Right lobe of liver (tissue), 6 donors: Measurements from ENCODE around the gene KCNC1. TPM values are rescaled to one million over a fixed set of nuclear protein-coding genes. Genes with fewer than 3 reads are reported as not detected.

Experiments
- ATAC-seq, 4 donors: fragments of 200-7000 bp; cut with Tn5 transposase; one replicate each; pipeline ENCODE4 v1.9.1; 2020; ENCODE audit warnings: mild to moderate bottlenecking in 4 of 4, moderate library complexity in 4 of 4
- DNase-seq, 3 donors: peaks; one replicate each; pipeline ENCODE4 v3.0.0-alpha.2; 2020
- H3K27ac ChIP-seq, 3 donors: fragments of 200-600 bp; one replicate each; pipeline ENCODE4 v1.8.0; 2022
- H3K27me3 ChIP-seq, 2 donors: fragments of 200-600 bp; one replicate each; pipeline ENCODE4 v1.8.0; 2022
- H3K36me3 ChIP-seq, 4 donors: fragments of 200-600 bp; sonication (generic) in 1 of 4; one replicate each; pipeline versions ENCODE4 v1.5.1 to v1.8.0; 2017 to 2022; ENCODE audit warnings: control low read depth in 1 of 4
- H3K4me1 ChIP-seq, 4 donors: fragments of 200-600 bp; sonication (generic) in 1 of 4; one replicate each; pipeline versions ENCODE4 v1.5.1 to v1.8.0; 2017 to 2022; ENCODE audit warnings: control low read depth in 1 of 4
- H3K4me3 ChIP-seq, 3 donors: fragments of 200-600 bp; one replicate each; pipeline ENCODE4 v1.8.0; 2022
- H3K9me3 ChIP-seq, 4 donors: fragments of 200-600 bp; sonication (generic) in 1 of 4; one replicate each; pipeline versions ENCODE4 v1.5.1 to v1.8.0; 2017 to 2022; ENCODE audit warnings: control low read depth in 1 of 4
- CTCF ChIP-seq, 4 donors: fragments of 200-600 bp in 3 of 4; fragments of 450-650 bp in 1 of 4; IDR thresholded peaks; one replicate each; pipeline versions ENCODE4 v1.5.1 to v1.8.0; 2016 to 2022; ENCODE audit warnings: antibody characterized with exemption in 4 of 4, mild to moderate bottlenecking in 2 of 4
- POLR2A ChIP-seq: fragments of 450-650 bp; IDR thresholded peaks from one replicate; pipeline ENCODE4 v1.6.1; 2017; ENCODE audit warnings: antibody characterized with exemption, mild to moderate bottlenecking
- WGBS: methylation state at CpG from one replicate; pipeline ENCODE4 v1.1.6; 2018; ENCODE audit warnings: low coverage, low lambda C conversion rate; ENCODE audit not compliant: insufficient coverage; ENCODE audit errors: missing lambda C conversion rate; 5-methylcytosine and 5-hydroxymethylcytosine counted together
- intact Hi-C, 2 donors: fragments of 100-400 bp; cut with DNase I; formaldehyde crosslinking; loops; one replicate each; pipeline versions ENCODE4 v1.11.2 to v1.14.1; 2022
- total RNA-seq, 6 experiments: library from RNA; depleted of rRNA in 2 of 6; stranded (reverse); fragments of >200 nt in 2 of 6; fragmentation: NEBNext Ultra II Directional in 3 of 6; extraction: Animal tissue kit (Norgen Biotek cat#: 25700) in 3 of 6; gene quantifications; one replicate each; pipeline versions ENCODE4 v1.1.0 to v1.2.4, GENCODE V29; 2016 to 2023
- donor health status: DM: no; HTN: yes; CAD: no.
- donor health status: DM: no; HTN: no; CAD: no.
- donor health status: DM: no; HTN: no; CAD: no.
- donor health status: DM: no; HTN: yes; CAD: no.
- donor health status: DM: no; HTN: yes; CAD: no.

KCNC1 gene
- total RNA-seq, 6 experiments from 2014 or later = not detected

- WGBS = 90% methylated on average over 1 of the region's 1 CpG
- Histone ChIP-seq H3K36me3 (no peaks in the 10 kb centered on the region), H3K9me3 (no peaks in the 10 kb centered on the region), H3K27me3 (no peaks in the 10 kb centered on the region), H3K27ac (no peak overlapping the region), H3K4me3 (no peak overlapping the region), H3K4me1 (no peaks in the 10 kb centered on the region)
- ATAC-seq (no peak), DNase-seq (no peak)
- TF ChIP-seq POLR2A (no peak), CTCF (IDR thresholded peaks at IDR 0.05) (no peak)
- intact Hi-C loops = no loop called here
Measured at GRCh38 chr11:17814546-17814945, 80.0 kb downstream of the KCNC1 start.

- H3K4me3 ChIP-seq = no peak overlapping the region
- intact Hi-C loops = no loop called here
- no peaks in the 10 kb centered on the region for H3K36me3 ChIP-seq
- H3K4me1 ChIP-seq = no peaks in the 10 kb centered on the region
- DNase-seq = no peak
- H3K9me3 ChIP-seq = no peaks in the 10 kb centered on the region
- H3K27ac ChIP-seq = no peak overlapping the region
- no peak for ATAC-seq
- 38% methylated on average over 2 of the region's 4 CpGs for WGBS
- TF ChIP-seq CTCF (IDR thresholded peaks at IDR 0.05) (no peak), POLR2A (no peak)
- no peaks in the 10 kb centered on the region for H3K27me3 ChIP-seq
Measured at GRCh38 chr11:17816232-17816931, 81.8 kb downstream of the KCNC1 start.

- TF ChIP-seq POLR2A (no peak), CTCF (IDR thresholded peaks at IDR 0.05) (no peak)
- ATAC-seq (peak in 1 of 4 donors; percentile 53), DNase-seq (no peak)
- no peaks in the 10 kb centered on the region for H3K27me3 ChIP-seq
- no peak overlapping the region for H3K4me3 ChIP-seq
- no peaks in the 10 kb centered on the region for H3K36me3 ChIP-seq
- no peak overlapping the region for H3K27ac ChIP-seq
- H3K9me3 ChIP-seq = no peaks in the 10 kb centered on the region
- intact Hi-C loops = no loop called here
- WGBS = 57% methylated on average over 4 of the region's 4 CpGs
- H3K4me1 ChIP-seq = no peaks in the 10 kb centered on the region
Measured at GRCh38 chr11:17821648-17822400, 87.2 kb downstream of the KCNC1 start.

- WGBS = 81% methylated on average over 4 of the region's 5 CpGs
- Histone ChIP-seq H3K4me3 (no peak overlapping the region), H3K27me3 (no peaks in the 10 kb centered on the region), H3K27ac (no peak overlapping the region), H3K4me1 (no peaks in the 10 kb centered on the region), H3K36me3 (no peaks in the 10 kb centered on the region), H3K9me3 (no peaks in the 10 kb centered on the region)
- no peak for ATAC-seq
- no peak for DNase-seq
- intact Hi-C loops = no loop called here
- TF ChIP-seq CTCF (IDR thresholded peaks at IDR 0.05) = no peak
- no peak for TF ChIP-seq POLR2A
Measured at GRCh38 chr11:17822401-17822781, 87.8 kb downstream of the KCNC1 start.
